ENCODE data around the gene SFRP5. TPM values are rescaled to one million over a fixed set of nuclear protein-coding genes. Genes with fewer than 3 reads are reported as not detected.

SFRP5 gene
- total and polyA plus RNA-seq, 2 of the 13 experiments (the other 11 are each of a cell fraction or from before 2014, with no cell fraction given): 0.32 to 1.7 TPM

- TF ChIP-seq, protein P1, sequence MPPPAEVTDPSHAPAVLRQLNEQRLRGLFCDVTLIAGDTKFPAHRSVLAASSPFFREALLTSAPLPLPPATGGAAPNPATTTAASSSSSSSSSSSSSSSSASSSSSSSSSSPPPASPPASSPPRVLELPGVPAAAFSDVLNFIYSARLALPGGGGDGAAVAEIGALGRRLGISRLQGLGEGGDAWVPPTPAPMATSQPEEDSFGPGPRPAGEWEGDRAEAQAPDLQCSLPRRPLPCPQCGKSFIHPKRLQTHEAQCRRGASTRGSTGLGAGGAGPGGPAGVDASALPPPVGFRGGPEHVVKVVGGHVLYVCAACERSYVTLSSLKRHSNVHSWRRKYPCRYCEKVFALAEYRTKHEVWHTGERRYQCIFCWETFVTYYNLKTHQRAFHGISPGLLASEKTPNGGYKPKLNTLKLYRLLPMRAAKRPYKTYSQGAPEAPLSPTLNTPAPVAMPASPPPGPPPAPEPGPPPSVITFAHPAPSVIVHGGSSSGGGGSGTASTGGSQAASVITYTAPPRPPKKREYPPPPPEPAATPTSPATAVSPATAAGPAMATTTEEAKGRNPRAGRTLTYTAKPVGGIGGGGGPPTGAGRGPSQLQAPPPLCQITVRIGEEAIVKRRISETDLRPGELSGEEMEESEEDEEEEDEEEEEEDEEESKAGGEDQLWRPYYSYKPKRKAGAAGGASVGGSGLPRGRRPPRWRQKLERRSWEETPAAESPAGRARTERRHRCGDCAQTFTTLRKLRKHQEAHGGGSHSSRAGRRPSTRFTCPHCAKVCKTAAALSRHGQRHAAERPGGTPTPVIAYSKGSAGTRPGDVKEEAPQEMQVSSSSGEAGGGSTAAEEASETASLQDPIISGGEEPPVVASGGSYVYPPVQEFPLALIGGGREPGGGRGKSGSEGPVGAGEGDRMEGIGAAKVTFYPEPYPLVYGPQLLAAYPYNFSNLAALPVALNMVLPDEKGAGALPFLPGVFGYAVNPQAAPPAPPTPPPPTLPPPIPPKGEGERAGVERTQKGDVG (CRISPR knock-in tag; IDR thresholded peaks at IDR 0.05; ENCODE audit: borderline replicate concordance): no peak
- no peak for TF ChIP-seq TEF (CRISPR knock-in tag; IDR thresholded peaks at IDR 0.05)
- TF ChIP-seq, protein P2, sequence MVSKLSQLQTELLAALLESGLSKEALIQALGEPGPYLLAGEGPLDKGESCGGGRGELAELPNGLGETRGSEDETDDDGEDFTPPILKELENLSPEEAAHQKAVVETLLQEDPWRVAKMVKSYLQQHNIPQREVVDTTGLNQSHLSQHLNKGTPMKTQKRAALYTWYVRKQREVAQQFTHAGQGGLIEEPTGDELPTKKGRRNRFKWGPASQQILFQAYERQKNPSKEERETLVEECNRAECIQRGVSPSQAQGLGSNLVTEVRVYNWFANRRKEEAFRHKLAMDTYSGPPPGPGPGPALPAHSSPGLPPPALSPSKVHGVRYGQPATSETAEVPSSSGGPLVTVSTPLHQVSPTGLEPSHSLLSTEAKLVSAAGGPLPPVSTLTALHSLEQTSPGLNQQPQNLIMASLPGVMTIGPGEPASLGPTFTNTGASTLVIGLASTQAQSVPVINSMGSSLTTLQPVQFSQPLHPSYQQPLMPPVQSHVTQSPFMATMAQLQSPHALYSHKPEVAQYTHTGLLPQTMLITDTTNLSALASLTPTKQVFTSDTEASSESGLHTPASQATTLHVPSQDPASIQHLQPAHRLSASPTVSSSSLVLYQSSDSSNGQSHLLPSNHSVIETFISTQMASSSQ (IDR thresholded peaks at IDR 0.05; ENCODE audit: low read depth): no peak
- TF ChIP-seq, protein P2 (CRISPR knock-in tag; IDR thresholded peaks at IDR 0.05; ENCODE audit: borderline replicate concordance): no peak
- TF ChIP-seq ELF4 (CRISPR knock-in tag; IDR thresholded peaks at IDR 0.05; ENCODE audit: borderline replicate concordance): no peak
- no peak for TF ChIP-seq CREB1 (IDR thresholded peaks at IDR 0.05)
- TF ChIP-seq CREB1 (CRISPR knock-in tag; IDR thresholded peaks at IDR 0.05): no peak
- no peak for TF ChIP-seq PHF21A (CRISPR knock-in tag; IDR thresholded peaks at IDR 0.05)
- no peak for TF ChIP-seq MIER2 (CRISPR knock-in tag; IDR thresholded peaks at IDR 0.05)
- no peak for TF ChIP-seq ZNF772 (CRISPR knock-in tag; IDR thresholded peaks at IDR 0.05)
- TF ChIP-seq TAF1 (CRISPR knock-in tag; IDR thresholded peaks at IDR 0.05): no peak
- no peak for TF ChIP-seq MAFF (IDR thresholded peaks at IDR 0.05; ENCODE audit: low read depth, low read length)
- no peak for TF ChIP-seq PAF1 (CRISPR knock-in tag; IDR thresholded peaks at IDR 0.05)
- no peak for TF ChIP-seq MZF1 (CRISPR knock-in tag; IDR thresholded peaks at IDR 0.05; ENCODE audit: borderline replicate concordance)
- TF ChIP-seq, protein P3, sequence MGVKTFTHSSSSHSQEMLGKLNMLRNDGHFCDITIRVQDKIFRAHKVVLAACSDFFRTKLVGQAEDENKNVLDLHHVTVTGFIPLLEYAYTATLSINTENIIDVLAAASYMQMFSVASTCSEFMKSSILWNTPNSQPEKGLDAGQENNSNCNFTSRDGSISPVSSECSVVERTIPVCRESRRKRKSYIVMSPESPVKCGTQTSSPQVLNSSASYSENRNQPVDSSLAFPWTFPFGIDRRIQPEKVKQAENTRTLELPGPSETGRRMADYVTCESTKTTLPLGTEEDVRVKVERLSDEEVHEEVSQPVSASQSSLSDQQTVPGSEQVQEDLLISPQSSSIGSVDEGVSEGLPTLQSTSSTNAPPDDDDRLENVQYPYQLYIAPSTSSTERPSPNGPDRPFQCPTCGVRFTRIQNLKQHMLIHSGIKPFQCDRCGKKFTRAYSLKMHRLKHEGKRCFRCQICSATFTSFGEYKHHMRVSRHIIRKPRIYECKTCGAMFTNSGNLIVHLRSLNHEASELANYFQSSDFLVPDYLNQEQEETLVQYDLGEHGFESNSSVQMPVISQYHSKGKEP (CRISPR knock-in tag; IDR thresholded peaks at IDR 0.05): no peak
- TF ChIP-seq SIX1 (CRISPR knock-in tag; IDR thresholded peaks at IDR 0.05; ENCODE audit: borderline replicate concordance): no peak
- no peak for TF ChIP-seq SUZ12 (IDR thresholded peaks at IDR 0.05; ENCODE audit: low read depth, low read length)
- no peak for TF ChIP-seq GLMP (CRISPR knock-in tag; IDR thresholded peaks at IDR 0.05; ENCODE audit: borderline replicate concordance)
Observed at GRCh38 chr10:97791824-97792721, 20.3 kb upstream of the SFRP5 start (continued).
